Neural crest cell (in vitro differentiated cells): ENCODE results near the gene NSG2. TPM values are rescaled to one million over a fixed set of nuclear protein-coding genes. Genes with fewer than 3 reads are reported as not detected.

Experiments
- DNase-seq: peaks from one replicate; pipeline ENCODE4 v3.0.0; 2021; ENCODE audit warnings: low read depth, mixed read lengths, low spot score
- H3K27ac Mint-ChIP-seq: one replicate; pipeline ENCODE4 v1.8.0; 2021; ENCODE audit warnings: mild to moderate bottlenecking, mixed read lengths; ENCODE audit not compliant: unreplicated experiment
- H3K27me3 Mint-ChIP-seq: 2 replicates; pipeline ENCODE4 v1.8.0; 2021; ENCODE audit warnings: low read depth, mild to moderate bottlenecking, mixed read lengths
- H3K36me3 Mint-ChIP-seq: 2 replicates; pipeline ENCODE4 v1.8.0; 2021; ENCODE audit warnings: low read depth, mild to moderate bottlenecking, mixed read lengths
- H3K4me1 Mint-ChIP-seq: 2 replicates; pipeline ENCODE4 v1.8.0; 2021; ENCODE audit warnings: mixed read lengths
- H3K4me3 Mint-ChIP-seq: one replicate; pipeline ENCODE4 v1.8.0; 2021; ENCODE audit warnings: mild to moderate bottlenecking, mixed read lengths
- H3K9me3 Mint-ChIP-seq: 2 replicates; pipeline ENCODE4 v1.8.0; 2021; ENCODE audit warnings: mixed read lengths
- CTCF ChIP-seq: fragments of 200-600 bp; sonication (generic); conservative IDR thresholded peaks from 2 replicates; pipeline ENCODE4 v1.5.0; 2021; ENCODE audit warnings: antibody characterized with exemption, mild to moderate bottlenecking
- total RNA-seq: library from RNA; stranded (reverse); gene quantifications from 2 replicates; pipeline ENCODE4 v1.2.1, GENCODE V29; 2021

NSG2 gene
- total RNA-seq, 1 donor from 2014 or later, result 4.0 TPM

GRCh38 chr5:174110310-174110709, 64.8 kb downstream of the NSG2 start:
- Mint-ChIP-seq H3K27me3 (no peaks in the 10 kb centered on the region), H3K9me3 (no peaks in the 10 kb centered on the region), H3K4me3 (no peak overlapping the region), H3K36me3 (no peaks in the 10 kb centered on the region), H3K27ac (no peak overlapping the region), H3K4me1 (peaks cover 18% of the 10 kb centered on the region)
- no peak for TF ChIP-seq CTCF
- no peak for DNase-seq

- H3K27ac Mint-ChIP-seq, result no peak overlapping the region
- H3K4me3 Mint-ChIP-seq, result no peak overlapping the region
- H3K36me3 Mint-ChIP-seq, result no peaks in the 10 kb centered on the region
- no peaks in the 10 kb centered on the region for H3K9me3 Mint-ChIP-seq
- H3K4me1 Mint-ChIP-seq, result peaks cover 18% of the 10 kb centered on the region
- DNase-seq, result no peak
- TF ChIP-seq CTCF, result no peak
- H3K27me3 Mint-ChIP-seq, result peaks cover 3% of the 10 kb centered on the region
These were observed 65.9 kb downstream of the NSG2 start for GRCh38 chr5:174111287-174111973.

- no peak overlapping the region for H3K4me3 Mint-ChIP-seq
- peaks cover 11% of the 10 kb centered on the region for H3K4me1 Mint-ChIP-seq
- H3K36me3 Mint-ChIP-seq, result no peaks in the 10 kb centered on the region
- H3K27ac Mint-ChIP-seq, result no peak overlapping the region
- no peaks in the 10 kb centered on the region for H3K9me3 Mint-ChIP-seq
- TF ChIP-seq CTCF, result no peak
- DNase-seq, result no peak
- H3K27me3 Mint-ChIP-seq, result peaks cover 3% of the 10 kb centered on the region
These were observed 69.7 kb downstream of the NSG2 start for GRCh38 chr5:174115226-174115625.

- peaks cover 3% of the 10 kb centered on the region for H3K9me3 Mint-ChIP-seq
- H3K4me3 Mint-ChIP-seq, result no peak overlapping the region
- TF ChIP-seq CTCF, result no peak
- no peak for DNase-seq
- H3K27ac Mint-ChIP-seq, result no peak overlapping the region
- H3K36me3 Mint-ChIP-seq, result no peaks in the 10 kb centered on the region
- peaks cover 3% of the 10 kb centered on the region for H3K27me3 Mint-ChIP-seq
- H3K4me1 Mint-ChIP-seq, result no peaks in the 10 kb centered on the region
These were observed 73.4 kb downstream of the NSG2 start for GRCh38 chr5:174118823-174119467.

GRCh38 chr5:174119468-174119881, 74.0 kb downstream of the NSG2 start:
- H3K27ac Mint-ChIP-seq, result no peak overlapping the region
- no peak overlapping the region for H3K4me3 Mint-ChIP-seq
- peaks cover 6% of the 10 kb centered on the region for H3K9me3 Mint-ChIP-seq
- no peak for TF ChIP-seq CTCF
- H3K27me3 Mint-ChIP-seq, result peaks cover 3% of the 10 kb centered on the region
- H3K36me3 Mint-ChIP-seq, result no peaks in the 10 kb centered on the region
- DNase-seq, result no peak
- H3K4me1 Mint-ChIP-seq, result no peaks in the 10 kb centered on the region
